IMR-90 (cell line): Measurements from ENCODE around the gene DKK3. TPM values are rescaled to one million over a fixed set of nuclear protein-coding genes. Genes with fewer than 3 reads are reported as not detected.
A peak's percentile ranks its signal among the peaks of the same experiment; 100 is the strongest.

Experiments used
- ATAC-seq: fragments of 200-7000 bp; cut with Tn5 transposase; 2 replicates; pipeline ENCODE4 v1.9.1; 2020; ENCODE audit warnings: low read depth, mild to moderate bottlenecking, moderate library complexity
- BruUV-seq: library from RNA; stranded (reverse); fragments of 400-500 nt; replicated peaks from 2 replicates; lab custom pipeline; 2021; lab: Mats Ljungman, UMichigan
- CTCF ChIA-PET: fragments of 300-600 bp; formaldehyde crosslinking; extraction: SDS; loops from one replicate; lab custom pipeline; 2021; ENCODE audit warnings: antibody characterized with exemption; lab: Yijun Ruan, JAX
- POLR2A ChIA-PET: fragments of 300-600 bp; sonication (Branson Sonifier 250); formaldehyde crosslinking; loops from one replicate; lab custom pipeline; 2022; ENCODE audit warnings: antibody characterized with exemption; ENCODE audit not compliant: unreplicated experiment; lab: Charles Lee
- DNase-seq: peaks from one replicate; pipeline ENCODE4 v3.0.0; 2013
- H2AFZ ChIP-seq: replicated peaks from 2 replicates; pipeline ENCODE3; 2013; ENCODE audit warnings: low read length, mild to moderate bottlenecking; ENCODE audit not compliant: poor library complexity
- H2AK5ac ChIP-seq: 2 replicates; pipeline ENCODE4 v1.6.1; 2013; ENCODE audit warnings: low read depth, low read length, inconsistent platforms
- H2AK9ac ChIP-seq: replicated peaks from 2 replicates; pipeline ENCODE3; 2013; ENCODE audit warnings: mild to moderate bottlenecking, low read depth, low read length, moderate library complexity; ENCODE audit not compliant: poor library complexity
- H2BK120ac ChIP-seq: 2 replicates; pipeline ENCODE4 v1.6.1; 2013; ENCODE audit warnings: low read depth, low read length, inconsistent platforms
- H2BK15ac ChIP-seq: 3 replicates; pipeline ENCODE4 v1.6.1; 2013; ENCODE audit warnings: low read depth, low read length, inconsistent platforms
- H2BK20ac ChIP-seq: 2 replicates; pipeline ENCODE4 v1.6.1; 2013; ENCODE audit warnings: low read depth, mild to moderate bottlenecking, inconsistent platforms, low read length, moderate library complexity
- H2BK5ac ChIP-seq: 2 replicates; pipeline ENCODE4 v1.6.1; 2013; ENCODE audit warnings: mild to moderate bottlenecking, low read depth, low read length, inconsistent platforms; ENCODE audit not compliant: poor library complexity, severe bottlenecking
- H3K14ac ChIP-seq: replicated peaks from 2 replicates; pipeline ENCODE4 v1.6.1; 2013; ENCODE audit warnings: low read depth, low read length, inconsistent platforms
- H3K18ac ChIP-seq: 2 replicates; pipeline ENCODE4 v1.6.1; 2013; ENCODE audit warnings: low read depth, low read length, control low read depth
- H3K23ac ChIP-seq: 2 replicates; pipeline ENCODE4 v1.6.1; 2013; ENCODE audit warnings: low read depth, low read length, inconsistent platforms
- H3K27ac ChIP-seq: 2 replicates; pipeline ENCODE4 v1.5.1; 2013; ENCODE audit warnings: mild to moderate bottlenecking, control low read depth, low read length; ENCODE audit not compliant: insufficient read depth
- H3K27me3 ChIP-seq: 2 replicates; pipeline ENCODE4 v1.6.1; 2013; ENCODE audit warnings: low read length; ENCODE audit not compliant: control insufficient read depth, insufficient read depth
- H3K36me3 ChIP-seq: 2 replicates; pipeline ENCODE4 v1.6.1; 2013; ENCODE audit warnings: low read length, mixed read lengths; ENCODE audit not compliant: control insufficient read depth, insufficient read depth
- H3K4ac ChIP-seq: 2 replicates; pipeline ENCODE4 v1.6.1; 2013; ENCODE audit warnings: low read depth, low read length, inconsistent platforms
- H3K4me1 ChIP-seq: 2 replicates; pipeline ENCODE4 v1.6.1; 2013; ENCODE audit warnings: low read length, mixed read lengths; ENCODE audit not compliant: control insufficient read depth, insufficient read depth
- H3K4me2 ChIP-seq: 2 replicates; pipeline ENCODE4 v1.6.1; 2013; ENCODE audit warnings: low read depth, mild to moderate bottlenecking, control low read depth, low read length, moderate library complexity
- H3K4me3 ChIP-seq: 2 replicates; pipeline ENCODE4 v1.5.1; 2013; ENCODE audit warnings: low read depth, mild to moderate bottlenecking, control low read depth, low read length, moderate library complexity; ENCODE audit not compliant: insufficient read depth
- H3K56ac ChIP-seq: 2 replicates; pipeline ENCODE4 v1.6.1; 2013; ENCODE audit warnings: low read length, inconsistent platforms; ENCODE audit not compliant: insufficient read depth; ENCODE audit errors: extremely low read depth
- H3K79me1 ChIP-seq, 2 experiments: 2 replicates each; pipeline ENCODE4 v1.6.1; 2013; ENCODE audit warnings: low read length in 2 of 2, inconsistent platforms in 1 of 2, low read depth in 1 of 2
- H3K9ac ChIP-seq: 2 replicates; pipeline ENCODE4 v1.6.1; 2013; ENCODE audit warnings: low read depth, low read length, control low read depth
- H3K9me1 ChIP-seq: 2 replicates; pipeline ENCODE4 v1.6.1; 2013; ENCODE audit warnings: low read length, inconsistent platforms; ENCODE audit not compliant: insufficient read depth
- H3K9me3 ChIP-seq: 2 replicates; pipeline ENCODE4 v1.6.1; 2013; ENCODE audit warnings: low read length; ENCODE audit not compliant: control insufficient read depth, insufficient read depth
- H4K20me1 ChIP-seq: 2 replicates; pipeline ENCODE4 v1.6.1; 2013; ENCODE audit warnings: low read length, inconsistent platforms; ENCODE audit not compliant: insufficient read depth
- H4K5ac ChIP-seq: 2 replicates; pipeline ENCODE4 v1.6.1; 2013; ENCODE audit warnings: mild to moderate bottlenecking, low read depth, low read length, control low read depth
- H4K8ac ChIP-seq, 2 experiments: 2 replicates each; pipeline ENCODE4 v1.6.1; 2013; ENCODE audit warnings: low read depth in 2 of 2, low read length in 2 of 2, control low read depth in 1 of 2, inconsistent platforms in 1 of 2
- H4K91ac ChIP-seq: 2 replicates; pipeline ENCODE4 v1.6.1; 2013; ENCODE audit warnings: low read depth, low read length, inconsistent platforms; ENCODE audit not compliant: insufficient read depth
- BHLHE40 ChIP-seq: fragments of 150-350 bp; IDR thresholded peaks from 2 replicates; pipeline ENCODE4 v1.6.1; 2016; ENCODE audit warnings: mild to moderate bottlenecking, low read depth, low read length
- CEBPB ChIP-seq: IDR thresholded peaks from 2 replicates; pipeline ENCODE4 v1.6.1; 2012; ENCODE audit warnings: low read depth, low read length, improper control_type of control experiment
- CHD1 ChIP-seq: IDR thresholded peaks from 2 replicates; pipeline ENCODE4 v1.6.1; 2012; ENCODE audit warnings: low read depth, low read length, improper control_type of control experiment
- FOS ChIP-seq: fragments of 150-350 bp; IDR thresholded peaks from 2 replicates; pipeline ENCODE4 v1.6.1; 2016; ENCODE audit warnings: low read depth, low read length
- MAFK ChIP-seq: IDR thresholded peaks from 2 replicates; pipeline ENCODE4 v1.6.1; 2012; ENCODE audit warnings: low read depth, low read length, improper control_type of control experiment
- MAZ ChIP-seq: IDR thresholded peaks from 2 replicates; pipeline ENCODE4 v1.6.1; 2012; ENCODE audit warnings: low read depth, mild to moderate bottlenecking, low read length, improper control_type of control experiment, moderate library complexity, borderline replicate concordance
- MXI1 ChIP-seq: IDR thresholded peaks from 2 replicates; pipeline ENCODE4 v1.6.1; 2012; ENCODE audit warnings: low read depth, mild to moderate bottlenecking, low read length, moderate library complexity, borderline replicate concordance
- NFE2L2 ChIP-seq: fragments of 150-350 bp; IDR thresholded peaks from 2 replicates; pipeline ENCODE4 v1.6.1; 2016; ENCODE audit warnings: low read depth, mild to moderate bottlenecking, low read length
- POLR2A ChIP-seq: IDR thresholded peaks from 2 replicates; pipeline ENCODE4 v1.6.1; 2012; ENCODE audit warnings: mild to moderate bottlenecking, low read depth, low read length
- RAD21 ChIP-seq: IDR thresholded peaks from 2 replicates; pipeline ENCODE4 v1.6.1; 2012; ENCODE audit warnings: low read length, improper control_type of control experiment
- RCOR1 ChIP-seq: IDR thresholded peaks from 2 replicates; pipeline ENCODE4 v1.6.1; 2012; ENCODE audit warnings: mild to moderate bottlenecking, low read length, improper control_type of control experiment; ENCODE audit not compliant: insufficient replicate concordance
- RFX5 ChIP-seq: IDR thresholded peaks from 2 replicates; pipeline ENCODE4 v1.8.0; 2012; ENCODE audit warnings: low read depth, mild to moderate bottlenecking, low read length, moderate library complexity
- WGBS, 2 experiments: methylation state at CpG; one replicate each; pipeline versions ENCODE4 v1.1.5 to v1.1.7; 2013; ENCODE audit warnings: missing lambda C conversion rate in 2 of 2; ENCODE audit not compliant: insufficient read length in 1 of 2; ENCODE audit errors: extremely low coverage in 2 of 2; 5-methylcytosine and 5-hydroxymethylcytosine counted together
- dilution Hi-C: fragments of 300-500 bp; cut with HindIII; formaldehyde crosslinking; loops from one replicate; pipeline ENCODE4 v1.14.3; 2018; ENCODE audit warnings: low sequenced_read_pairs; ENCODE audit not compliant: unreplicated experiment
- in situ Hi-C: fragments of 300-500 bp; cut with MboI; formaldehyde crosslinking; loops from 3 replicates; pipeline ENCODE4 v1.14.3; 2019; ENCODE audit warnings: low sequenced_read_pairs, inconsistent platforms, mixed read lengths
- intact Hi-C: fragments of 100-400 bp; cut with micrococcal nuclease; formaldehyde crosslinking; loops from 2 replicates; pipeline ENCODE4 v1.10.0; 2022
- polyA plus RNA-seq, 3 experiments: library from polyadenylated mRNA; depleted of rRNA; stranded (reverse); fragments of >200 nt; gene quantifications; 2 replicates each; pipeline ENCODE4 v1.2.3, GENCODE V29; 2012; ENCODE audit warnings: low replicate concordance in 1 of 3
- total RNA-seq: library from RNA; depleted of rRNA; stranded (reverse); fragments of >200 nt; gene quantifications from 2 replicates; pipeline ENCODE4 v1.2.3, GENCODE V29; 2012
- TF ChIP-seq, protein P1 (sequence below): conservative IDR thresholded peaks from 2 replicates; pipeline ENCODE4 v1.5.1; 2012; ENCODE audit warnings: mild to moderate bottlenecking, low read depth, low read length, improper control_type of control experiment
- TF ChIP-seq, protein P2 (sequence below): fragments of 150-350 bp; IDR thresholded peaks from 2 replicates; pipeline ENCODE4 v1.6.1; 2016; ENCODE audit warnings: low read depth, mild to moderate bottlenecking, low read length, moderate library complexity, borderline replicate concordance

DKK3 gene
- total and polyA plus RNA-seq, 2 of the 4 experiments (the other 2 are of a cell fraction): 453 to 964 TPM

DNA sequence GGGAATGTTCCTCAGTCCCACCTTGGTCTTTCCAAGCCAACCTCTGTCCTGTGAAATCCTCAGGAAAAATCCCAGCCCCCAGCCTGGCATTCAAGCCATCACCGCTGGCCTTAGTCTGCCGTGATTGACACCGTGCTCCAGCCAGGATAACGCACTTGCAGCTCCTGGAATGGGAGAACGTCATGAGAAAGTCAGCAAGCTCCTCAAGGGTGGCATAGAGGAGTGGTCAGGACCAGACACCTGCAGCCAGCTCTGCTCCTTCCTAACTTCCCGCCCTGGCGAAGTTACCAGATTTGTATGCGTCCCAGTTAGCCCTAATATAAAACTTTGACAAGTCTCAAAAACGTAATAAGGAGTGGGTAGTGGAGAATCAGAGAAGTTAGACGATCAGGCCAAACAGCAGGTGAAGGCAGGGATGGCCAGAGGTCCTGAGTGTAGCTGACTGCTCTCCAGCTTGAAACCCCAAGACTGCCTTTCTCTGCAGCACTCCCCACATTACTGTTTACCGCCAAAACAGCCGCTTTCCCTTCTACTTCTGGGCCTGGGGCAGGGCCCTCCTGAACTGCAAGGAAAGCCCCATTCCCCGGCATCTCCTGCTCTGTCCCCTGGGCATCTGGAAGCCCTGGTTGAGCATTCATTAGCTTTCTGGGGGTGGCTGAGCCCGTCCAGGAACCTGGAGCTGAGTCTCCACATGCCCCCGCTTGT, 1.3 kb upstream of the DKK3 start:
- Histone ChIP-seq H2AFZ (peak overlapping the region; percentile 93), H3K9me1 (peaks cover 23% of the 10 kb centered on the region), H3K4me3 (peak overlapping the region; percentile 49), H3K79me1 (peaks cover 9 to 39% of the 10 kb centered on the region in 2 experiments), H2AK5ac (peak overlapping the region; percentile 96), H3K23ac (peak overlapping the region; percentile 58; the same call in 1 of the 2 replicates), H2BK120ac (peak overlapping the region; percentile 82), H3K18ac (peak overlapping the region; percentile 67), H2BK5ac (peak overlapping the region; percentile 57), H4K91ac (peak overlapping the region; percentile 66; the same call in 1 of the 2 replicates), H3K9me3 (no peaks in the 10 kb centered on the region), H3K4ac (peak overlapping the region; percentile 86), H4K5ac (peak overlapping the region; percentile 85), H3K4me1 (peaks cover 24% of the 10 kb centered on the region), H3K4me2 (peak overlapping the region; percentile 95), H3K9ac (peak overlapping the region; percentile 75), H2AK9ac (peak overlapping the region; percentile 70), H4K8ac (peak overlapping the region; percentile 85 to 92), H3K36me3 (peaks cover 9% of the 10 kb centered on the region), H3K56ac (peak overlapping the region; percentile 66; the same call in 1 of the 2 replicates), H2BK15ac (peak overlapping the region; percentile 89; the same call in 1 of the 3 replicates), H3K27ac (peak overlapping the region; percentile 57), H4K20me1 (peaks cover 26% of the 10 kb centered on the region), H3K27me3 (no peaks in the 10 kb centered on the region), H2BK20ac (peak overlapping the region; percentile 51; the same call in 1 of the 2 replicates), H3K14ac (peak overlapping the region; percentile 70)
- BruUV-seq: no TSS peak
- dilution Hi-C loops (no loop called here), in situ Hi-C loops (no loop called here), intact Hi-C loops (no loop called here)
- WGBS, 2 experiments: 49% methylated on average over 7 of the region's 15 CpGs; no CpG with 5 or more reads in 1 of the 2 experiments
- no peak for DNase-seq
- CTCF ChIA-PET: interaction anchor here (0.6 kb wide), 1 partner anchor 43 kb away, joined by 3 read pairs; no protein-coding TSS in a partner anchor
- TF ChIP-seq, protein P1, sequence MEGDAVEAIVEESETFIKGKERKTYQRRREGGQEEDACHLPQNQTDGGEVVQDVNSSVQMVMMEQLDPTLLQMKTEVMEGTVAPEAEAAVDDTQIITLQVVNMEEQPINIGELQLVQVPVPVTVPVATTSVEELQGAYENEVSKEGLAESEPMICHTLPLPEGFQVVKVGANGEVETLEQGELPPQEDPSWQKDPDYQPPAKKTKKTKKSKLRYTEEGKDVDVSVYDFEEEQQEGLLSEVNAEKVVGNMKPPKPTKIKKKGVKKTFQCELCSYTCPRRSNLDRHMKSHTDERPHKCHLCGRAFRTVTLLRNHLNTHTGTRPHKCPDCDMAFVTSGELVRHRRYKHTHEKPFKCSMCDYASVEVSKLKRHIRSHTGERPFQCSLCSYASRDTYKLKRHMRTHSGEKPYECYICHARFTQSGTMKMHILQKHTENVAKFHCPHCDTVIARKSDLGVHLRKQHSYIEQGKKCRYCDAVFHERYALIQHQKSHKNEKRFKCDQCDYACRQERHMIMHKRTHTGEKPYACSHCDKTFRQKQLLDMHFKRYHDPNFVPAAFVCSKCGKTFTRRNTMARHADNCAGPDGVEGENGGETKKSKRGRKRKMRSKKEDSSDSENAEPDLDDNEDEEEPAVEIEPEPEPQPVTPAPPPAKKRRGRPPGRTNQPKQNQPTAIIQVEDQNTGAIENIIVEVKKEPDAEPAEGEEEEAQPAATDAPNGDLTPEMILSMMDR: no peak
- TF ChIP-seq BHLHE40: no peak
- TF ChIP-seq MAFK: no peak
- TF ChIP-seq MAZ: no peak
- TF ChIP-seq CHD1: no peak
- TF ChIP-seq, protein P2, sequence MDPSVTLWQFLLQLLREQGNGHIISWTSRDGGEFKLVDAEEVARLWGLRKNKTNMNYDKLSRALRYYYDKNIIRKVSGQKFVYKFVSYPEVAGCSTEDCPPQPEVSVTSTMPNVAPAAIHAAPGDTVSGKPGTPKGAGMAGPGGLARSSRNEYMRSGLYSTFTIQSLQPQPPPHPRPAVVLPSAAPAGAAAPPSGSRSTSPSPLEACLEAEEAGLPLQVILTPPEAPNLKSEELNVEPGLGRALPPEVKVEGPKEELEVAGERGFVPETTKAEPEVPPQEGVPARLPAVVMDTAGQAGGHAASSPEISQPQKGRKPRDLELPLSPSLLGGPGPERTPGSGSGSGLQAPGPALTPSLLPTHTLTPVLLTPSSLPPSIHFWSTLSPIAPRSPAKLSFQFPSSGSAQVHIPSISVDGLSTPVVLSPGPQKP: no peak
- no peak for TF ChIP-seq MXI1
- TF ChIP-seq CEBPB: no peak
- TF ChIP-seq RCOR1: no peak
- TF ChIP-seq RAD21: no peak
- TF ChIP-seq NFE2L2: no peak
- no peak for TF ChIP-seq RFX5
- TF ChIP-seq FOS: no peak
- no peak for TF ChIP-seq POLR2A
- POLR2A ChIA-PET: no interaction called here
- ATAC-seq: no peak
